GM18507 (cell line): ENCODE results near the gene FRRS1.

Experiments used
- DNase-seq: peaks from one replicate; pipeline ENCODE4 v3.0.0; 2011; ENCODE audit warnings: low read depth; ENCODE audit not compliant: insufficient read length; ENCODE audit errors: extremely low spot score
- FAIRE-seq: peaks from 2 replicates; lab custom pipeline; 2011; peaks lifted over from hg19 to GRCh38; lab: Jason Lieb, UNC

Gene FRRS1

DNA sequence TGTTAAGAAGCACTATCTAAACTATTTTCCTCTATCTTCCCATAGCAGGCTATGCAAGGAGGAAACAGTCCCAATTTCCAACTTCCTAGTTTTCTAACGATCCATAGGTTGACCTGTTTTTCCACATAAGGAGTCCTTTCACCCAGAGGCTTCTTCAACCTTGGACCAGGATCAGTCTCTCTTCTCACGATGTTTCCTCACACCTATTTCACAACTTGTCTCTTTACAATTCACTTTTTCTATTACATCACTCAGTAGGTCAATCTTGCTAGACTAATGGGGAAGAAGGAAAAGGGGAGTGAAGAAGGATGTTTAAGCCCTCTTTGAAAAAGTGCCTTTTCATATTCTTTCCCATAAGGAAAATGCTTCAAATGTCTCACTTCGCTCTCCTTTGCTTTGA, 104.7 kb downstream of the FRRS1 start:
- FAIRE-seq (no peak), DNase-seq (no peak)

DNA sequence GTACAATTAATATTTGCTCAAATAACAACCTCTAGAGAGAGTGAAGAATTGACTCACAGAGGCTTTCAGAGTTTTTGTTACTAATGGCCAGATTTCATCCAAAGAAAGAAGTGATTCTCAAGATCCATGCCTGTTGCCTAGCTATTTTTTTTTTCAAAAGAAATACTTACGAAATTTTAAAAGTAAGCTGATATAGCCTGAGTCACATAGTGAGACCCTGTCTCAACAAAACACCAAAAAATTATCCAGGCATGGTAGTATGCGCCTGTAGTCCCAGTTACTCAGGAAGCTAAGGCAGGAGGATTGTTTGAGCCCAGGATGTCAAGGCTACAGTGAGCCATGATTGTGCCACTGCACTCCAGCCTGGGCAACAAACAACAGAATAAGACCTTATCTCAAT, 105.9 kb downstream of the FRRS1 start:
- DNase-seq (no peak), FAIRE-seq (no peak)

DNA sequence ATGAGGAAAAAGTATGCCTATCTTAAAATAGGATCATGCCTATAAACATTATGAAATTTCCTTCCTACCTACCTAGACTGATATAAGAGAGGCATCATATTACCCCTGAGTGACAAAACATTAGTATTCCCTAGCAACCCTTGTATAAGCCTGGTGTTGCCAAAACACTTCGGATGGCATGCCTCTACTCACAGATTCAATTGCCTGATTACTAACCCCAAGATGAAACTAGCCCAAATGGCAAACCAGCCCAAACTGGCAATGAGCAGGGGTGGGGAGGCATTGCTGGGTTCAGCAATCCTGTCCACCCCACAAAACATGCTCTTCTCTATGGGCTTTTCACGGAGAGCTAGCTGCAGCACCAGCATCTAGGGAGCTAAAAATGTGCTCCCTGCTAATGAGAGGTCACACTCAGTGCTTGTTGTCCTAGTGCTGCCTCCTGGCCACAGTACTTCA, 106.7 kb downstream of the FRRS1 start:
- FAIRE-seq (no peak), DNase-seq (no peak)
